ENCODE results near the gene MMP10.

Gene MMP10

GRCh38 chr11:102724904-102725500 lies 55.4 kb downstream of the MMP10 start, which contains the start of gene MMP8:
Gene MMP8 (minus strand): TSS chr11:102724954. CDS start chr11:102724855, 99 bp downstream.
- DNase-seq, result no peak

GRCh38 chr11:102722821-102723220 lies 57.6 kb downstream of the MMP10 start:
- no peak for DNase-seq
